Occipital lobe (tissue), 2 donors: ENCODE data around the gene GPR35. TPM values are rescaled to one million over a fixed set of nuclear protein-coding genes. Genes with fewer than 3 reads are reported as not detected.
A peak's percentile ranks its signal among the peaks of the same experiment; 100 is the strongest.

Source experiments
- DNase-seq: peaks from one replicate; lab custom pipeline; 2025; lab: John Stamatoyannopoulos, UW
- total RNA-seq: library from RNA; depleted of rRNA; stranded (reverse); fragments of >200 nt; gene quantifications from one replicate; pipeline ENCODE4 v1.2.3, GENCODE V29; 2014

The GPR35 gene
- total RNA-seq = 0.31 TPM

GRCh38 chr2:240624950-240625621, at the start of gene GPR35:
GPR35 (plus strand) TSS chr2:240625480; CDS start chr2:240629953, 4,473 bp downstream.
- DNase-seq = no peak

GRCh38 chr2:240576036-240576435, 49.2 kb upstream of the GPR35 start:
- DNase-seq = no peak

GRCh38 chr2:240576436-240577205, 48.7 kb upstream of the GPR35 start:
- DNase-seq = no peak

- DNase-seq = no peak
Observed at GRCh38 chr2:240577281-240578109, 47.8 kb upstream of the GPR35 start.

GRCh38 chr2:240578110-240578450, 47.2 kb upstream of the GPR35 start:
- DNase-seq = no peak

GRCh38 chr2:240578488-240578887, 46.8 kb upstream of the GPR35 start:
- no peak for DNase-seq

GRCh38 chr2:240579071-240579762, 46.1 kb upstream of the GPR35 start:
- no peak for DNase-seq

- DNase-seq = no peak
Observed at GRCh38 chr2:240579771-240580614, 45.3 kb upstream of the GPR35 start.

GRCh38 chr2:240581811-240582210, 43.5 kb upstream of the GPR35 start:
- no peak for DNase-seq

GRCh38 chr2:240582781-240583180, 42.5 kb upstream of the GPR35 start:
- DNase-seq = no peak

GRCh38 chr2:240583774-240584173, 41.5 kb upstream of the GPR35 start:
- no peak for DNase-seq

GRCh38 chr2:240584486-240585031, 40.7 kb upstream of the GPR35 start:
- no peak for DNase-seq

GRCh38 chr2:240585101-240585500, 40.2 kb upstream of the GPR35 start:
- DNase-seq = no peak

GRCh38 chr2:240585681-240586197, 39.5 kb upstream of the GPR35 start:
- DNase-seq = no peak

- peak; percentile 96 for DNase-seq
Observed at GRCh38 chr2:240586198-240586918, 38.9 kb upstream of the GPR35 start, which contains the start of gene CAPN10. CAPN10 (plus strand) TSS chr2:240586734; CDS start chr2:240586912, 178 bp downstream.

- no peak for DNase-seq
Observed at GRCh38 chr2:240586919-240587800, 38.1 kb upstream of the GPR35 start.

- no peak for DNase-seq
Observed at GRCh38 chr2:240588006-240588655, 37.1 kb upstream of the GPR35 start.

GRCh38 chr2:240588669-240589068, 36.6 kb upstream of the GPR35 start:
- DNase-seq = no peak
